SW480 (cell line): Measurements from ENCODE around the gene JAKMIP2.
"Not testable (repeated sequence)": the region's sequence is repeated elsewhere in the genome, so short reads cannot be mapped to it uniquely, and the experiment has no call there.

ENCODE experiments used
- DNase-seq: peaks from one replicate; pipeline ENCODE4 v3.0.0-alpha.2; 2016; ENCODE audit warnings: low spot score

Gene JAKMIP2

DNA sequence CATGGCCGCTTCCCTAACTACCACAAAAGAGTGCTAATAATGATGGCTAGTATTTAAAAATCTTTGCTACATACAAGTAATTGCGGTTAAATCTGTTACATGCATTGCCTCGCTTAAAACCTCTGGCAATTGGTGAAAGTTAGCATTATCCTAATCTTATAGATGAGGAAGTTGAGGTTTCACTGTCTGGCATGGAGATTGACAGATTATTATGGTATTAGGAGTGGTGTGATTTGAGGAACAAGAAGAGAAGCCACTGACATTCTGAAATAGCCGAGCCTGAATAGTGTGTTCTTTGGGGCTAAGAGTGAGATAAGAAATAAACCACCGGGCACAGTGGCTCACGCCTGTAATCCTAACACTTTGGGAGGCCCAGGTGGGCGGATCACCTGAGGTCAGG, 227.4 kb downstream of the JAKMIP2 start:
- no peak for DNase-seq

DNA sequence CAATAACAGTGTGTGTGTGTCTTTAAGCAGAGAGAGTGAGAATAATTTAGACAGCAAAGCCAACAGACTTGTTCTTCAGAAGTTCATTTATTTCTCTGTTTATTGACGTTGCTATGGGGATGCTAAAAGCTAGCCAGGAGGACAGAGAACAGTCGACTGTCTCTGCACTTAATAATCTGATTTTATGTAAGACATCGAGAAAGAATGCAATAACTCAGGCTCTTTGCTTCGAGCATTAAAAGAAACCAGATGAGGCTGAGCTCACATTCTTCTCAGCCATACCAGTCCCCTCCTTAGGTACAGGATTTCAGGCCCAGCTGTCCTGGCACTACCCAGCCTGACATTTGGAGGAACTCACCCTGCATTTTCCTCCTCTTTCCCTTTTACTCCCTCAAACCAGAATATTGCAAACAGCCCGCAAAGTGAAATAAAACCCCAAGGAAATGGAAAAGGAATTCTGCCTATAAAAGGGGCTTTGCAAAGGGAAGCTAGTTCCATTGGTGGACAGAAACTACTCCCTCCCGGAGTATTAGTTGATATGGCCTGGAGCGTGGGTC, 228.2 kb downstream of the JAKMIP2 start:
- no peak for DNase-seq

DNA sequence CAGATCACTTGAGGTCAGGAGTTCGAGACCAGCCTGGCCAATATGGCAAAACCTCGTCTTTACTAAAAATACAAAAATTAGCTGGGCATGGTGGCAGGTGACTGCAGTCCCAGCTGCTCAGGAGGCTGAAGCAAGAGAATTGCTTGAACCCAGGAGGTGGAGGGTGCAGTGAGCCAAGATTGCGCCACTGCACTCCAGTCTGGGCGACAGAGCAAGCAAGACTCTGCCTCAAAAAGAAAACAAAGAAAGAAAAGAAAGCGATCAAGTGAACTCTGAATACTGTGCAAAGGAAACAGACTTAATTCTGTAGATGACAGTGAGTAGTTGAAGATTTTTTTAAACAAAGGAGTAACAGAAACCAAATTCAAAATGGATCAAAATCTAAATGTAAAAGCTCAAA, 228.7 kb downstream of the JAKMIP2 start:
- not testable (repeated sequence) for DNase-seq

DNA sequence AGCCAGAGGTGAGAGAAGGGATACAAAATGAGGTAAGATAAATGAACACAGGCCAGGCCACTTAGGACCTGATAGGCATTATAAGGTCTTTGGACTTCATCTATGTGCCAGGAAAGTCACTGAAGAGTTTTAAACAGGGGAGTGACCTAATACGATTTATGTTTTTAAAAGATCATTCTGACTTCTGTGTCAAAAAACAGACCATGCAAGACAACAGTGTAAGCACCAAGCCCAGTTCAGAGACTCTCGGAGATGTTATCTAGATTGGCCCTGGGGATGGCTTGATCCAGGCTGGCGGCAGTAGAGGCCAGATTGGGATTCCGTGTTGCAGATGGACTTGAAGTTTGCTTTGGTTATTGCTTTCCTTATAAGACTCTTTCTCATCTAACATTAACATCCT, 229.6 kb downstream of the JAKMIP2 start:
- DNase-seq: no peak

- no peak for DNase-seq
These were observed 230.9 kb downstream of the JAKMIP2 start for GRCh38 chr5:147551677-147552076.

- DNase-seq: no peak
These were observed 234.8 kb downstream of the JAKMIP2 start for GRCh38 chr5:147547730-147548129.

DNA sequence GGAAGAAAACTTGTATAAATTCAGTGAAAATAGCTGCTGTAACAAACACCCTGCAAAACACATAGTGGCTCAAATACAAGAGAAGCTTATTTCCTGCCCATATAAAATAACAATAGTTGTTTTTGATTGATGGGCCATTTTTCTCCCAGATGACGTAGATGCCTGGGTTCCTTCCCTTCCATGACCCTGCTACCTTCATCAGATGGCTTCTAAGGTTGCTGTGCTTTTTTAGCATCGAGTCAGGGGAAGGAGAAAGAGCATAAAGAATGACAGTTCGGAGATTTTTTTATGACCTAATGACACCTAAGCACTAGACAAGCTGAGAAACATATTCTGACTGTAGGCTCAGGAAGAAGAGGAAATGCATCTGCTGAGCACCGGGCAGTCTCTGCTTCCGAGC, 238.0 kb downstream of the JAKMIP2 start:
- DNase-seq: no peak

GRCh38 chr5:147539053-147539452, 243.5 kb downstream of the JAKMIP2 start:
- peak; percentile 35 for DNase-seq

GRCh38 chr5:147538236-147538635, 244.3 kb downstream of the JAKMIP2 start:
- peak; percentile 36 for DNase-seq
